SKM-1 (cell line): ENCODE measurements around the gene COPS9.

ENCODE experiments used
- DNase-seq: peaks from one replicate; lab custom pipeline; 2025; ENCODE audit not compliant: unreplicated experiment; lab: John Stamatoyannopoulos, UW

COPS9 gene

DNA sequence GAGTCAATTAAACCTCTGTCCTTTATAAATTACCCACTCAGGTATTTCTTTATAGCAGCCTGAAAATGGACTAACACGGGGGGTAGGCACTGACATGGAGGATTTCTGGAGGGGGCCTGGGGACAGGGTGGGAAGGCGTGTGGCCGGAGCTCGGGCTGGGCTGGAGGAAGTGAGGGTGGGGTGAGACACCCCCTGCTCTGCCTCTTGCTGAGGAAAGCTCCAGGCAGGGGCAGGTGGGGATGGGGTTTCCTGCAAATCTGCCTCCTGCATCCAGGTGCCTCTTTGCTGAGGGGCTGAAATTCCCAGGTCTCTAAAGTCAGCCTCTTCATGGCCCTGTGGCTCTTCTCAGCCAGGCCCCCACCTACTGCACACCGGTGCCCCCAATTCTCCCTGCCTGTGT lies 30.1 kb upstream of the COPS9 start:
- no peak for DNase-seq

DNA sequence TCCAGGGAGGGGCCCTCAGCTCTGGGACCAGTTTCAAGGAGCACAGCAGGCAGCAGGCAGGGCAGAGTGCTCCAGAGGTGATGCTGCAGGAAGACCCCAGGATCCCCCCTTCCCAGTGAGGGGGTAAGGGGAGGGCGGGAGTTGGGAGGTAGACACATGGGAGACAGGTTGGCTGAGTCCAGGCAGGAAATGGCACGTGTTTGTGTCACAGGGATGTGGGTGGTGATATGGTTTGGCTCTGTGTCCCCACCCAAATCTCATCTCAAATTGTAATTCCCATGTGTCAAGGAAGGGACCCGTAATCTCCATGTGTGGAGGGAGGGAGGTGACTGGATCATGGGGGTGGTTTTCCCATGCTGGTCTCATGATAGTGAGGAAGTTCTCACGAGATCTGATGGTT lies 29.6 kb upstream of the COPS9 start:
- no peak for DNase-seq

DNA sequence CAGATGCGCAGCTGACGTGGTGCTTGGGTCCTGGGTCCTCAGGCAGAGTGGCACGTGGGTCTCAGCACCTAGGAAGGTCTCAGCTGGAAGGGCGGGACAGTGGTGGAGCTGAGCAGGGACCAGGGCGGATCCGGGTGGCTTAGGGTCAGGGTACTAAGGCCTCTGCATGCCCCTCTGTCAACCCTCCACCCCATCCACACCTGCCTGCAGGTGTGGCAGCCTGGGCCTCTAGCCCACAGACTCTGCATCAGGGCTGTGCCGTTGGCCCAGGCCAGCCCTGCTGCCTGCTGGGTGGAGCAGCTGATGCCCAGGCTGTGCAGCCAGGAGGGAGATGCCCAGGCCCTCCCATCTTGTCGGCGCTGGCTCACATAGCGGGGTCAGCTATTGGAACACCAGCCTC lies 28.9 kb upstream of the COPS9 start:
- DNase-seq: no peak

DNA sequence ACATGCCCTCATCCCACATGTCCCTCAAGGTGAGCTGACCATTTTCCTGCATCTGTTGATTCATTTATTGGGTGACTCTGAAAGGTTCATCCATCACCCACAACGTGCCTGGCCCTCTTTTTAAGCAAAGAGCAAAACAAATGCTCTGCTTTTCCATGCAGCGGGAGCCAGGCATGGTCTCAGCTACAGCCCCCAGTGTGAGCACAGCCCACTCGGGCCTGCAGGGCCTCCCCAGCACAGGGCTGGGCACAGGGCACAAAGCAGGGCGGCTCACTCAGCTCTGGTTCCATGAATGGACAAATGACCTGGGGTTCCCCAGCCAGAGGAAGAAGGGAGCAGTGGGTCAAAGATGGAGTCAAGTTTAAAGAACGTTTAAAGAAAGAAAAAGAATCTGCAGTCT lies 28.5 kb upstream of the COPS9 start:
- no peak for DNase-seq

DNA sequence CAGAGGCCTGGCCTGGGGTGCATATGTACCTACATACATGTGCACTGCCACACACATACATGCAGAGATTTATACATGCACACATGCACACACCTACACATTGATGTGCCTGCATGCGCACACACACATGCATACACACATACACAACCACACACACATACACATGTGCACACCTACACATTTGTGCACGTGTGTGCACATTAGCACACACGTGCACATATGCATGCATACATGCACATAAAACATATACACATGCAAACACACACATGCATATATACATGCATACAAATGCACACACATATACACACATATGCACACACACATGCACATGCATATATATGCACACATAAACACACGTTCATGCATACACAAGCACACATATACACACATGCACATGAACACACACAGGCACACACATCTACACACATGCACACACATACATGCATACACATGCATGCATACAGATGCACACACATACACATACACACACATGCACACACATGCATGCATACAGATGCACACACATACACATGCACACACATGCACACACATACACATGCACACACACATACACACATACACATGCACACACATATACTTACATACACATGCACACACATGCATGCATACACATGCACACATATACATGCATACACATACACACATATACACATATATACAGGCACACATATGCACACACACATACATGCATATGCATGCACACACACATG lies 27.9 kb upstream of the COPS9 start:
- DNase-seq: no peak

DNA sequence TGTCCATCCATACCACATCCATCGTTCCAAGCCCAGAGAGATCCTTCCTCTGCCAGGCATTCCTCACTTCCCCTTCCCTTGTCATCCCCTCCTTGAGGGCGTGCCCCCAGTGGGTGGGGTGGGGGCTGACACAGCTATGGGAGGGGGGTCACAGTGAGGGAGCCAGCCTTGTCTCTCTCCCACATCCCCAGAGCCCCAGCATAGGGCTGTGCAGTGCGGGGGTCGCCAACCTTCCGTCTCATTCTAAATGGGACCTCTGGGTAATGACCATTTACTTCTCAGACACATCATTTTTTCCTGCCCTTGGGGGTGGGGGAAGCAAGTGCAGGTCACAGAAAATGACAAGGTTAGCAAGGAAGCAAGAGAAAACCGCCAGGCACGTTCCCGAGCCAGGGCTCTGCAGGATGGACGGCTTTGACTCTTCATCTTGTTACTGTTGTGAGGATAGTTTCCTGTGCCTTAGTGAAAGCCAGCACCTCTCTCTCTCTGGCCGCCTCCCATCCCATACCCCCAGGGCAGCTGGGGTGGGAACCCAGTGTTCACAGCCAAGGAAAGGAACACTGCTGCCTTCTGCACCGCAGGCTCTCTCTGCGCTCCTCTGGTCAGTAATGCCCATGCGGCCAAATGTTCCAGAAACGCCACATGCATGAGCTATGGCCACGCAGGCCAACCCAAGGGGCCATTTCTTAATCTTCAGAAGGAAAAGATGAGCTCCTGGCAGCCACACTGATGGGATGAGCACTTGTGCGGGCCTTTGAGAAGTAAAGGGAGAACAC lies 27.0 kb upstream of the COPS9 start:
- DNase-seq: no peak

DNA sequence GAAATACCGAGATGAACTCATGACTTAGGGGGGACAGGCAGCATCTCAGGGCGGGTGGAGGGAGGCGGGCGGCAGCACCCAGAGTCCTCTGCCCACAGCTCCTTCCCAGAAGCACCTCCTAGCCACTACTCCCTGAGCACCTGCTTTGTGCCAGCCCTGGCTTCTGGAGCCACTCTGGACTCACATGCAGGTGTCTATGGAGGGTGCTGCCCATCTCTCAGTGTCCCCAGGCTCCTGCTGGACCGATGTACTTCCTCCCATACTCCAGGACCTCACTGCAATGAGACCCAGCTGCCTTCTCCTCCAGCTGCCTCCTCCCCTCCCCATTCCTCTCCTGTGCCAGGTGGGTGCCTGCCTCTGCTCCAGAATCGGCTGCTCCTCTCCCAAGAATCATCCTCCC lies 26.4 kb upstream of the COPS9 start:
- no peak for DNase-seq

DNA sequence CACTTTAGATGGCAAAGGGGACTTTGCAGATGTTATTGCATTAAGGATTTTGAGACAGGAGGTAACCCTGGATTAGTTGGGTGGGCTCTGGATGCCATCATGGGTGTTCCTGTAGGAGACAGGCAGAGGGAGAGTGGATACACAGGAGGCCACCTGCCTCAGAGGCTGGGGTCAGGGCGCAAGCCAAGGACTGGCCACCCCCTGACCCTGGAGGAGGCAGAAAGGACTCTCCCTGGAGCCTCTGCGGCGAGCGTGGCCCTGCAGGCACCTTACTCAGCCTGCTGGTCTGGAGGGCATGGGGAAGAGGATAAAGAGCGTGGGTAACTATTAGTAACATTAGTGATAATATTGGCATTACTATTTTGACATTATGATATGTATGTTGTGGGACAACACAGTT lies 25.9 kb upstream of the COPS9 start:
- no peak for DNase-seq

DNA sequence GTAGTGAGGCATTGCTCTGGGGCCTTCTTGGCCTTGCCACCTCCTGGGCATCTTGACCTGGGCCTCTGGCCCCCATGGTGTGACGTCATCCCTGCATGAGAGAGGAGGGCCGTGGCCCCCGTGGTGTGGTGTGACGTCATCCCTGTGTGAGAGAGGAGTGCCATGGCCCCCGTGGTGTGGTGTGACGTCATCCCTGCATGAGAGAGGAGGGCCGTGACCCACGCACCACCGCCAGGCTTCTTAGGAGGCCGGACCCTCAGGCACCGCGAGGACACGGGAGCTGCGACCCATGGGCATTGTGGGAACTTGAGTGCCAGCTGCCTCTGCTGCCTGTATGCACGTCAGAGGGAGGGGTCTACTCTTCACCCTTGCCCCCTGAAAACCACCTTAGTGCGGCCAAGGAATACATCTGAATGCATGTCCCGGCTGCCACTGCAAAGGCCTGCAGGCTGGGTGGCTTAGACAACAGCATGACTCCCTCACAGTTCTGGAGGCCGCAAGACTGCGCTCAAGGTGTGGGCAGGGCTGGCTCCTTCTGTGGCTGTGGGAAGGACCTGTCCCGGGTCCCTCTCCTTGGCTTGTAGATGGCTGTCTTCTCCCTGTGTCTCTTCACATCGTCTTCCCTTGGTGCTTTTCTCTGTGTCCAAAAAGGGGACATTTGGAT lies 25.1 kb upstream of the COPS9 start:
- DNase-seq: no peak

DNA sequence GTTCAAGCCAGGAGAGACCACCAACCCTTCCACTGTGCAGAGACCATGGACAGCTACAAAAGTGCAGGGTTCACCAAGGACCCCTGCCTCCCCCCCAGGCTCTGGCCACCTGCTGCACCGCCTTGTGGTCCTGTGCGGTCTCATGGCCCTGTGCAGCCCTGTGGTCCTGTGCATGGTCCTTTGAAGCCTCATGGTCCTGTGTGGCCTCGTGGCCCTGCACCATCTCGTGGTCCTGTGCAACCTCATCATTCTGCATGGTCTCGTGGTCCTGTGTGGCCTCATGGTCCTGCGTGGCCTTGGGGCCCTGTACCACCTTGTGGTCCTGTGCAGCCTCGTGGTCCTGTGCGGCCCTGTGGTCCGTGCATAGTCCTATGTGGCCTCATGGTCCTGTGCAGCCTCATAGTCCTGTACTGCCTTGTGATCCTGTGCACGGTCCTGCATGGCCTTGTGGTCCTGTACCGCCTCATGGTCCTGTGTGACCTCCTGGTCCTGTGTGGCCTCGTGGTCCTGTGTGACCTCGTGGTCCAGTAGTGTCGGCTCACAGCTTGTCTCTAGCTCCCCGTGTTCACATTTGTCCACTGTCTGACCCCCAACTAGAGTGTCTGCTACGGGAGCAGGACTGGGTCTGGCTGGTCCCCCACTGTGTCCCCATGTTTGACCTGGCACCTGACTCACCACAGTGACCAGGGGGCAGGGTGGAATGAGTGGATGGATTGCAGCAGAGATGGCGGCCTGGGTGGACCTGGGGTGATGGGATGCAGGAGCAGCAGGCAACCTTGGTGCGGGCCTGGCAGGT lies 24.4 kb upstream of the COPS9 start:
- no peak for DNase-seq

DNA sequence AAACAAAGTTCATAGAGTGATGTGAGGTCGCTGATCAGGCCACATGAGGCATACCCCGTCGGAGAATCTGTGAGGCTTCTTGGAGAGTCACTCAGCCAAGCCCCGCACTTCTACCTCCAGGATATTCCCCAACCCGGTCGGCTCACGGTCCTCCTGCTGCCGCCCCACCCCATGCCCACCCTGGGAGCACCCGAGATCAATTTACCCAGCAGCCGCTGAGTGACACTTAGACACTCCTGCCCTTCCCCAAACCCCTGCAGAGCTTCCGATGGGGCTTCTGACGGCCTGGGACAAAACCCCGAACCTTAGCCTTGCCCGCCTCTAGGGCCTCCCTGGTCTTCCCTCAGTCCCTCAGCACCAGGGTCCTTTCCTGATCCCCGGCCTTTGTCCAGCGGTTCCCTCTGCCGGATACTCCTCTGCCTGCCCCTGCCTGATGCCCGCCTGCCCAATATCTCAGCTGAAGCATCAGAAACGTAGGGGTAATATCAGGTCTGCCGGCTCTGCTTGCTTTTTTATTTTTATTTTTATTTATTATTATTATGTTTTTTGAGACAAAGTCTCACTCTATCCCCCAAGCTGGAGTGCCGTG lies 23.2 kb upstream of the COPS9 start:
- DNase-seq: no peak

DNA sequence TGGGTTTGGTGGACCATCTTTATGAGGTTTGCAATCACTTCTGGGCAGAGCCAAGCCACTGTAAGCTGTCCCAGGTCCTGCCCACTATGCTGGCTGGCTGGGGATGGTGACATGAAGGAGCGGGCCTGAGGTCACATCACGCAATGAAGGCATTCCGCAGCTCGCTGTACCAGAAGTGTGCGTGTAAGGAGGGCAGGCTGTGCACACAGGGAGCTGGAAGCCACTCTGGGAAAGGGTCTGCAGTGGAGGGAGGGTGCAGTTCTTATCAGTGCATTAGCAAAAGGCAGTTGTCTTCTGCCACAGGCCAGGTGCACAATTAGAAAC lies 21.0 kb upstream of the COPS9 start:
- no peak for DNase-seq

DNA sequence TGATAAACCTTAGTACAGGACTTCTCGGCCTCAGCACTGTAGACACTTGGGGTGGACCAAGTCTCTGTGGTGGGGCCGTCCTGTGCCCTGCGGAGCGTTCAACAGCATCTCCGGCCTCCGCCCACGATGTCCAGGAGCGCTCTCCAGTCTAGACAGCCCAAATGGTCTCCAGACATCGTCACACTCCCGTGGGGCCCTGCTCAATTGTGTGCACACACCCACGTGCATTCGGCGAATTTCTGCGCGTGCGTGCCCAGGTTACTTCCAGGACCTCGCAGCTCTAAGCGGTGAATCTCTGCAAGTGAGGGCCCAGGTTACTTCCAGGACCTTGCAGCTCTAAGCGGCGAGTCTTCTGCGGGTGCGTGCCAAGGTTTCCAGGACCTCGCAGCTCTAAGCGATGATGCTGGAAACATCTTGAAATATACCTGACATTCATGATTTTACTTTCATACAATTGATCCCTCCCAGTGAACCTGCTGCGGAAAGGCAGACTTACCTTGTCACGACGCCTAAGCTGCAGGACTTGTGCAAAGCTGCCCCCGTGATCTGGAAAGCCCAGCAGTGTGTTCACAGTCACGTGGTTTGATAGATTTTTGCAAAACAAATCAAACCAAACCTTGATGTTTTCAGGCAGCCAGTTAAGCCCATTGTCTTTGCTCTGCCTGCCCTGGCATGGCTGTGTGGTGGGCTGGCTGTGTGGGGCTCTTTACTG lies 20.5 kb upstream of the COPS9 start:
- no peak for DNase-seq

DNA sequence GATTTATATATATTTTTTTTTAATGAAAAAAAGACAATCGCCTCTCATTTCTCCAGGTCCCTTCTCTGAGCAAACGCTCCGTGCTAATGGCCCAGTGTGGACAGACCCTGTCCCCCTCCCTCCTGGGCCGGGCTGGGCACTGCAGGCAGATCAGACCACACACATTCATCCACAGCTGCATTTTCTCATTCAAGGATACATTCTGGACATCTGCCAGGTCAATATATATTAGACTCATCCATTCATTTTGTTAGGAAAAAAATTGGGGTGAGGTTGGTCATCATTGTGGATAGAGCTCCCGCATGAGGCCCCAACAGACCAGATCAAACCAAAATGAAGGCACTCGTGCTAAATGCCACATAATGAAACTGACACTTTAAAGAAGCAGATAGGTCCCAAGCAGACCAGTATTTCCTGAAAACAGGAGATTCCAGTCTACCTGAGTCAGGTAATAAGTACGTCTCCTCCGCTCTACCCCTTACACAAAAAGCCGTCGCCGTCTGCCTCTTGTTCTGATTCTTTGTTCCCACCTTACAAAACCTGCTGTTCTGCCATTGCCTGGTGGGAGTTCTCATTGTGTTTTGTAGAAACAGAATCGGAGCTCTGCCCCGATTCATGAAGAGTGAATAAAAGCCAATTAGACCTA lies 19.8 kb upstream of the COPS9 start:
- no peak for DNase-seq

DNA sequence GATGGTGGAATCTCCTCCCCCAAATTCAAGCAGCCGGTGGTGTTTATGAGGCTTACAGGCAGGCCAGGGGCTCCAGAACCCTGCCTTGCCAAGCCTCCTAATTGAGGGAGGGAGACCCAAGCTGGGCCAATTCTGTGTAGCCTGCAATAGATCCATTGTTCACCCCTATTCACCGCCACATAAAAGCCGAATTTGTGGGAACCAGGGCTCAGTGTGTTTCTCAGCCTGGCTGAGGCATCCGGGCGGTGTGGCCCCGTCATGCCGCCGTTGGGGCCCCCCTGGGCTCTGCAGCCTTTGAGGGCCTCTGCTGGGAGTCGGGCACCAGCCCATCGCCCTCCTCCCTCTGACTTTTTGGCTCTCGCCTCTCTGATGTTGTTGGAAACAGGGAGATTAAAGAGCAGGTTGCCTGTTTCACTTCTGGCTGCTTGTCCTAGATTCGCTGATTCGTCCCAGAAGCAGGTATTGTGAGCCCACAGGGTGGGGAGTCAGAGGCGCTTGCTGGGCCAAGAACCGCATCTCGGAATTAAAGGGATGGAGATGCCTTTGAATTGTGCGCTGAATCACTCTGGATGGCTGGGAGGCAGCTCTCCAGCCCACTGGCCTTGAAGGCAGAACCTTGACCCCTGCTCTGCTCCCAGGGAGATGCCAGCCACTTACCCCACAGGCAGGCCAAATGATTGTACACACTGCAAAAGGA lies 19.1 kb upstream of the COPS9 start:
- DNase-seq: no peak

DNA sequence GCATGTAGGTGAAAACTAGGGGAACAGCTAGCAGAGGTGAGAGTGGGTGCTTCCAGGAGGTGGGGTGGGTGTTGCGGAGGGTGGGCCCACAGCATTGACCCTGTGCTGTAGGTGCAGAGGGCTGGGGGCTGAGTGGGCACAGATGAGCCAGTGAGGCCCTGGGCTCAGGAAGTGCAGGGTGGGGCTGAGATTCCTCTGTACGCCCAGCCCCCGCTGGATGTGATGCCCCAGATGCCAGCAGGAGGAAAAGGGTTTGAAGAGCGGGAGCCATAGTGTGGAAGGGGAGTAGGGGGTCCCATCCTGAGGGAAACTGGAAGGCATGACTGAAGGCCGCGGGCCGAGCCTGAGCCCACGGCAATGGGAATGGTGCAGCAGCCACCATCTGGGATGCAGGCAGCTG lies 18.5 kb upstream of the COPS9 start:
- DNase-seq: no peak

DNA sequence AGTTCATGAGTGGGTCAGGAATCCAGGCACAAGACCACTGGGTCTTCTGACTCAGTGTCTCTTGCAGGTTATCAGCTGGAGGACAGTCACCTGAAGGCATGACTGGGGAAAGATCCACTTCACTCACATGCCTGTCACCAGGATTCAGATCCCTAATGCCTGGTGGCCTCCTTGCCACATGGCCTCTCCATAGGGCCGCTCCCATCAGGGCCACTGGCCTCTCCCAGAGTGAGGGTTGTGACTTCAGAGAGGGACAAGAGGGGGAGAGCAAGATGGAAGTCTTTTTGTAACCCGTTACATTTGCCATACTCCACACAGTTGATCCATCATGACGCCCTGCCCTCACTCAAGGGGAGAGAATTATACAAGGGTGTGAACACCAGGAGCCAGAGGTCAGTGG lies 17.3 kb upstream of the COPS9 start:
- no peak for DNase-seq

DNA sequence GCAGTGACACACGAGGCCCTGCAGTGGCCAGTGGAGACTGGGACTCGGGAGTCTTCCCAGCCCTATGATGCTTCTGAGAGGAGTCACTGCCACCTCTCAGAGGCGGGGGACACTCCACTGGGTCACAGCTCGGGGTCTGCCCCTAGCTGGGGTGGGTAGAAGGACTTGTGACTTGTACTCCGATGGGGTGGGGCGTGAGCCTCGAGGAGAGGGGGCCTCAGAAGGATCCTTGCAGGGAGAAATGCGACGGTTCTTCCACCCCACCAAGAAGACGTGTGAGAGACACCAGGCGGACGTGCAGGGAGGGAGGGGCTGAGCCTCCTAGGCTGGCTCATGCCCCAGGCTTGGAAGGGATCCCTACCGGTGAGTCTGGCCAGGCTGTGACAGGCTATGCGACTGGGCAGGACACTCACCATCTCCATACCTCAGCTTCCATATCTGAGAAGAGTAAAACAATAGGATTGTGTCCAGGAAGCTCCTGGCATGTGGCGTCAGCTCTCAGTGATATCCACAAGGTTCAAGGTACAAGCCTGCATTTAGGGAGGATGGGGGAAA lies 15.4 kb upstream of the COPS9 start:
- no peak for DNase-seq
